ENCODE data around the gene PDGFD.

DNA sequence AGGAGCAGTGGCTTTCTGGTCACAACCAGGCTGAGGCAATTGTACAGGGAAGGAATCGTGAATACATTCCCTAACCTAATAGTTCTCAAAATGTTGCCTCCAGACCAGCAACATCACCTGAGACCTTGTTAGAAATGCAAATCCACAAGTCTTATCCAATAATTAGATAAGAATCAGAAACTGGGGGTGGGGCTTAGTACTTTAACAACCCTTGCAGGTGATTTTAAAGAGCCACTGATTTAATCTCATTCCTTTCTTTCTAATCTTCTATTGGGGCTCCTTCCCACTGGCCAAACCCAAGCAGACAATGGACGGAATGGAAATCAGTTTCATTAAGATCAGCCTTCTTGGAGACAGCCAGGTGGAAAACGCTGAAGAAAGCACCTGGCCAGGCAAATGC, 269.9 kb downstream of the PDGFD start:
- TF ChIP-seq ELF4 (IDR thresholded peaks at IDR 0.05) (no peak), BHLHE40 (IDR thresholded peaks at IDR 0.05; ENCODE audit: borderline replicate concordance) (no peak), FOXM1 (IDR thresholded peaks at IDR 0.05; ENCODE audit: borderline replicate concordance) (no peak), CTBP1 (IDR thresholded peaks at IDR 0.05; ENCODE audit: borderline replicate concordance) (no peak), SP1 (IDR thresholded peaks at IDR 0.05) (no peak), TARDBP (IDR thresholded peaks at IDR 0.05) (no peak), ZNF384 (IDR thresholded peaks at IDR 0.05) (no peak), SUZ12 (IDR thresholded peaks at IDR 0.05) (no peak), FOXA1 (IDR thresholded peaks at IDR 0.05) (no peak), FOXK2 (IDR thresholded peaks at IDR 0.05) (no peak), ARNT (IDR thresholded peaks at IDR 0.05) (no peak)
- TF ChIP-seq, protein P1, sequence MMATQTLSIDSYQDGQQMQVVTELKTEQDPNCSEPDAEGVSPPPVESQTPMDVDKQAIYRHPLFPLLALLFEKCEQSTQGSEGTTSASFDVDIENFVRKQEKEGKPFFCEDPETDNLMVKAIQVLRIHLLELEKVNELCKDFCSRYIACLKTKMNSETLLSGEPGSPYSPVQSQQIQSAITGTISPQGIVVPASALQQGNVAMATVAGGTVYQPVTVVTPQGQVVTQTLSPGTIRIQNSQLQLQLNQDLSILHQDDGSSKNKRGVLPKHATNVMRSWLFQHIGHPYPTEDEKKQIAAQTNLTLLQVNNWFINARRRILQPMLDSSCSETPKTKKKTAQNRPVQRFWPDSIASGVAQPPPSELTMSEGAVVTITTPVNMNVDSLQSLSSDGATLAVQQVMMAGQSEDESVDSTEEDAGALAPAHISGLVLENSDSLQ (IDR thresholded peaks at IDR 0.05) = no peak
